G401 (cell line): Measurements from ENCODE around the gene S1PR5. TPM values are rescaled to one million over a fixed set of nuclear protein-coding genes. Genes with fewer than 3 reads are reported as not detected.
A peak's percentile ranks its signal among the peaks of the same experiment; 100 is the strongest.
"Not testable (repeated sequence)": the region's sequence is repeated elsewhere in the genome, so short reads cannot be mapped to it uniquely, and the experiment has no call there.

ENCODE experiments used
- DNase-seq: peaks from one replicate; pipeline ENCODE4 v3.0.0-alpha.2; 2015; ENCODE audit warnings: low spot score
- in situ Hi-C: cut with HindIII; loops from 2 replicates; pipeline ENCODE4 v1.10.0; 2016; ENCODE audit warnings: low sequenced_read_pairs, mixed read lengths
- total RNA-seq: library from RNA; depleted of rRNA; stranded (reverse); fragments of >200 nt; shearing (Covaris generic); gene quantifications from 2 replicates; pipeline ENCODE4 v1.2.3, GENCODE V29; 2014

Gene S1PR5
- total RNA-seq, 1 experiment from 2014 or later: 13.5 TPM

DNA sequence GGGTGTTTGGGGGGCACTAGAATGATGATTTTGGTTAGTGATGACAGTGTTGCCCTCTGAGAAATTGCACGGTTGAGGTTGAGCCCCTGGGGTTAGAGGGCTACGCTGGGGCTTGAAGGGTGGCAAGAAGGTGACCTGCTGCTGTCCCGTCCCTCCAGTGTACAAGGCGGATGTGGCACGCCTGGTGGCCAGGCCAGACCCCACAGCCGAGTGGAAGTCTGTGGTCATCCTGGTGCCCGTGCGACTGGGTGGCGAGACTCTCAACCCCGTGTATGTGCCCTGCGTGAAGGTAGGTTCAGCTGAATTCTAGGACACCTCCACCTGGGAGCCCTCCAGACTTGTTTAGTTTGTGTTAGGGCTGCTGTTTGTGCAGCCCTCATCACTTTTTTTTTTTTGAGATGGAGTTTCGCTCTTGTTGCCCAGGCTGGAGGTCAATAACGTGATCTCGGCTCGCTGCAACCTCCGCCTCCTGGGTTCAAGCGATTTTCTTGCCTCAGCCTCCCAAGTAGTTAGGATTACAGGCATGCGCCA is 31.6 kb upstream of the S1PR5 start:
- DNase-seq: no peak
- in situ Hi-C loops: no loop called here

DNA sequence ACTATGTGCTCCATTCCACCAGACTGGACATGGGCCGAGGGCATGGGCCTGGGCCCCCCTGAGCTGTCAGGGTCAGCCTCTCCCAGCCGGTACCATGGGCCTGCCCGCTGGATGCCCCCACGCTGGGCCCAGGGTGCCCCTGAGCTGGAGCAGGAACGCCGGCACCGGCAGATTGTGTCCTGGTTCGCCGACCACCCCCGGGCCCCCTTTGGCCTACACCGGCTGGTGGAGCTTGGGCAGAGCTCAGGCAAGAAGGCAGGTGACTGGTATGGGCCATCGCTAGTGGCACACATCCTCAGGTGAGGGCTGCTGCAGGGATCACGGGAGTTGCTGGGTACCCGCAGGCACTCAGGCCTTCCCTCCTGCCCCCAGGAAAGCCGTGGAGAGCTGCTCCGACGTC is 29.6 kb upstream of the S1PR5 start:
- no peak for DNase-seq
- in situ Hi-C loops: no loop called here

DNA sequence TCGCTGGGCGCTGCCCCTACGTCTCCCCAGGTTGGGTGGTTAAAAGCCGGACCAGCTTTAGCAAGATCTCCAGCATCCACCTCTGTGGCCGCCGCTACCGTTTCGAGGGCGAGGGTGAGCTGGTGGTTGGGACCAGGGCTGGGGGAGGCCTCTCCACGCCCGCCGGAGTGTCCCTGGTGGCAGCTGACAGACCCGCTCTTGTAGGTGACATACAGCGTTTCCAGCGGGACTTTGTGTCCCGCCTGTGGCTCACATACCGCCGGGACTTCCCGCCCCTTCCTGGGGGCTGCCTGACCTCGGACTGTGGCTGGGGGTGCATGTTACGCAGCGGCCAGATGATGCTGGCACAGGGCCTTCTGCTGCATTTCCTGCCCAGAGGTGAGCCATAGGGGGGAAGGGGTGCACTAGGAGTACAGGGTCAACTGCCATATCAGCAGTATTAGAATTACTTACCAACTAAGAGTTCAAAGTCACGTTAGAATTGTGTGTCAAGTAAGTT is 27.6 kb upstream of the S1PR5 start:
- DNase-seq: no peak
- in situ Hi-C loops: no loop called here

DNA sequence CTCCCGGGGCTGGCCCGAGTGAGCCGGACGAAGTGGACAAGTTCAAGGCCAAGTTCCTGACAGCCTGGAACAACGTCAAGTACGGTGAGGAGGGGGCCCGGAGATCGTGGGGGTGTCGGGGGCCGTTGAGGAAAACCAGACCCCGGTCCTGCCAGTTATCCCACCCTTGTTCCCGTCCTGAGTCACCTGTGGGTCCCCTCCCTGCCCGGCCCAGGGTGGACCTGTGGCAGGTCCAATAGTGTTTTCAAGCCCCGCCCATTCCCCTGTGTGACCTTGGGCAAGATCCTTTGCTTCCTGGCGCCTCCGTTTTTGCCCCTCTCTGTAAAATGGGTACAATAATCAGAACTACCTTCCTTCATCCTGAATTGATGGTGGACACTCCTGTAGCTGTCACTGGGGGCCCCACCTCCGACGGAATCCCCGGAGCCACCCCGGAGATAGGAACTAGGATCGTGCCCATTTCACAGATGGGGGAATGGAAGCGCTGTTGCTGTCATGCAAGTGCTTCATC is 27.1 kb upstream of the S1PR5 start:
- no peak for DNase-seq
- in situ Hi-C loops: no loop called here

DNA sequence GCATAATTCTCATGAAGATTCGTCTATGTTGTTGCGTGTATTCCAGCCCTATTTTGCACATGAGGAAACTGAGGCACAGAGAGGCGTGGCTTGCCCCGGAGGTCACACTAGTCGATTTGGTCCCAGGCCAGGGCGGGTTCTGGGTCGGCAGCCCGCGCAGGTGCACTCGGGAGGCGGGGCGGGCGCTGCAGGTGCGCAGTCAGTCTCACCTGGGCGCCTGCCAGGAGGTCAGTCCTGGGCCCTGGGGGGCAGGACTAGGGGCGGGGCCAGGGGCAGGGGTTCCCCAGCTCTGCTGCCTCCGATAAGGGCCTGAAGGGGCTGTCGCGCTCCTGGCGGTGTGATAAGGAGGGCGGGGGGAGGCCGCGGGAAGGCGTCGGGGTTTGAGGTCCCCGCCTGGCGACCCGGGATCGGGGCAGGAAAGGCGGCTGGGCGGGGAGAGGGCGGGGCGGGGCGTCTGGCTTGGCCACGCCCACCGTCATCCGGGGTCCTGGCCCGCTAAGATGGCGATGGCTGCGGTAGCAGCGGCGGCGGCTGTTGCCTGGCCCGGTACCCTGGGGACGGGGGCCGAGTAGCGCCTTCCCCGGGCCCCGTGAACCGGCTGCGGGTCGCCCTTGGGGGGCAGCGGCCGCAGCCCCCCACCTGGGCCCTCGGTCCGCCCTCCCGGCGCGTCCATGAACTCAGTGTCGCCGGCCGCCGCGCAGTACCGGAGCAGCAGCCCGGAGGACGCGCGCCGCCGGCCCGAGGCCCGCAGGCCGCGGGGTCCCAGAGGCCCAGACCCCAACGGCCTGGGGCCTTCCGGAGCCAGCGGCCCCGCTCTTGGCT is 26.4 kb upstream of the S1PR5 start, which contains the start of gene ATG4D:
TSS of gene ATG4D (plus strand) at position 485 of the 822 bp plus-strand sequence. CDS start at position 672, 187 bp downstream.
- in situ Hi-C loops: no loop called here
- DNase-seq: peak; percentile 76

DNA sequence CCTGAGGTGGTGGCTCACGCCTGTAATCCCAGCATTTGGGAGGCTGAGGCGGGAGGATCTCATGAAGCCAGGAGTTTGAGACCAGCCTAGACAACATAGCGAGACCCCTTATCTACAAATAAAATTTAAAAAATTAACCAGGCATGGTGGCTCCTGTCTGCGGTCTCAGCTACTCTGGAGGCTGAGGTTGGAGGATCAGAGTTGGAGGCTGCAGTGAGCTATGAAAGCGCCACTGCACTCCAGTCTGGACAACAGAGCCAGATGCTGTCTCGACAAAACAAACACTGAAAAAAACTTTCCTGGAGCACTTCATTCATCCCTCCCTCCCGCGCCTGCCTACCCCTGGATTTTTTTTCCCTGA is 25.8 kb upstream of the S1PR5 start:
- no peak for DNase-seq
- in situ Hi-C loops: no loop called here

DNA sequence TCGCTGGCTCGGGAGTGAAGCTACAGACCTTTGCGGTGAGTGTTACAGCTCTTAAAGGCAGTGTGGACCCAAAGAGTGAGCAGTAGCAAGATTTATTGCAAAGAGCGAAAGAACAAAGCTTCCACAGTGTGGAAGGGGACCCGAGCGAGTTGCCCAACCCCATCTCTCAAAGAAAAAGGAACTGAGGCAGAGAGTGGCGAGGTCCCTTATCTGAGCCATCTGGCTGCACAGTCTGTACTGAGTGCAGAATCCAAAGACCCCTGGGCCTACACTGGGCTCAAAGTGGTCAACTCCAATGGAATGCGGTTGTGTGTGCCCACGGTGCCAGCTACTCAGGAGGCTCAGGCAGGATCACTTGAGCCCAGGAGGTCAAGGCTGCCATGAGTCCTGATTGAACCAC is 21.8 kb upstream of the S1PR5 start:
- in situ Hi-C loops: not testable (repeated sequence)

DNA sequence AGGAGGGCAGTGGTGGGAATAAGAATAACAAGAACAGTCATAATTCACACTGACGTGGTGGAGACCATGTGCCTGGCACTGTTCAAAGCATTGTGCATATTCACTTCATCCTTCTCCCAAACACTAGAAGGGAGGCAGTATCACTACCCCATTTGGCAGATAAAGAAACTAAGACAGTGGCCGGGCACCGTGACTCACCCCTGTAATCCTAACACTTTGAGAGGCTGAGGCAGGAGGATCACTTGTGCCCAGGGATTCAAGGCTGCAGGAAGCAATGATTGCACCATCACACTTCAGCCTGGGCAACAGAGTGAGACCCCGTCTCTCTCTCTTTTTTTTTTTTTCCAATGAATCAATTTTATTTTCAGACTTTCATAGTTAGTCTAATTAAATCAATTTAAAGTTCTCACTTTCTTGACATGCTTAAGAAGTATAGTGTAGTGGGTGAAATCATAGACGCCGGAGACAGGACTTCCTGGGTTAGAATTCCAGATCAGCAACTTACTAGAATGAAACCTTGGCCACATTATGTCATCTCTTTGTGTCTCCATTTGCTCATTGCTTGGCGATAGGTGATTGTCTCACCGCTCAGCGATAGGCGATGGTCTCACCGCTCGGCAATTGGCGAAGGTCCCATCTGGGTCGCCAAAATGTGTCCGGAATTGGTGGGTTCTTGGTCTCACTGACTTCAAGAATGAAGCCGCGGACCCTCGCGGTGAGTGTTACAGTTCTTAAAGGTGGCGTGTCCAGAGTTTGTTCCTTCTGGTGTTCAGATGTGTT is 21.1 kb upstream of the S1PR5 start:
- DNase-seq: no peak
- in situ Hi-C loops: no loop called here

More for the DNA sequence above, 21.8 kb upstream of the S1PR5 start:
- DNase-seq: not testable (repeated sequence)

DNA sequence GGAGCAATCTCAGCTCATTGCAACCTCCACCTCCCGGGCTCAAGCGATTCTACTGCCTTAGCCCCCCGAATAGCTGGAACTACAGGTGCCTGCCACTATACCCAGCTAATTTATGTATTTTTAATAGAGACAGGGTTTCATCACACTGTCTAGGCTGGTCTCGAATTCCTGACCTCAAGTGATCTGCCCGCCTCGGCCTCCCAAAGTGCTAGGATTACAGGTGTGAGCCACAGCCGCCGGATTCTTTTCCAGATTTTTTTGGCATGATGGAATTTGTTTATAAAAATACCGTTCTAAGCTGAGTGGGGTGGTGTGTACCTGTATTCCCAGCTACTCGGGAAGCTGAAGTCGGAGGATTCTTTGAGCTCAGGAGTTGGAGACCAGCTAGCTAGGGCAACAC is 20.4 kb upstream of the S1PR5 start:
- DNase-seq: no peak

DNA sequence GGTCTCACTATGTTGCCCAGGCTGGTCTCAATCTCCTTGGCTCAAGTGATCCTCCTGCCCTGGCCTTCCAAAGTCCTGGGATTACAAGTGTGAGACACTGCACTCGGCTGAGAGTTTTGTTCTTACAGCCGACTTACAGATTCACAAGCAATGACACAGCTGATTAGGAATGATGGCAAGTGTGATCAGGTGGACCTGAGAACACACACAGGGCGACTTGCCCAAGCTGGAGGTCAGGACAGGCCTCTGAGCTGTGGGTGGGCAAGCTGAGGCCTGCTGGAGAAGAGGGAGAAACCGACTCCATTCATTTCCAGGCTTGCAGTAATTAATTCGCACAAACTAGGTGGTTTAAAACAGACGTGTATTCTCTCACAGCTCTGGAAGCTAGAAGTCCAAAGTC is 18.4 kb upstream of the S1PR5 start:
- DNase-seq: no peak
- in situ Hi-C loops: no loop called here

More for the DNA sequence above, 20.4 kb upstream of the S1PR5 start:
- in situ Hi-C loops: no loop called here

DNA sequence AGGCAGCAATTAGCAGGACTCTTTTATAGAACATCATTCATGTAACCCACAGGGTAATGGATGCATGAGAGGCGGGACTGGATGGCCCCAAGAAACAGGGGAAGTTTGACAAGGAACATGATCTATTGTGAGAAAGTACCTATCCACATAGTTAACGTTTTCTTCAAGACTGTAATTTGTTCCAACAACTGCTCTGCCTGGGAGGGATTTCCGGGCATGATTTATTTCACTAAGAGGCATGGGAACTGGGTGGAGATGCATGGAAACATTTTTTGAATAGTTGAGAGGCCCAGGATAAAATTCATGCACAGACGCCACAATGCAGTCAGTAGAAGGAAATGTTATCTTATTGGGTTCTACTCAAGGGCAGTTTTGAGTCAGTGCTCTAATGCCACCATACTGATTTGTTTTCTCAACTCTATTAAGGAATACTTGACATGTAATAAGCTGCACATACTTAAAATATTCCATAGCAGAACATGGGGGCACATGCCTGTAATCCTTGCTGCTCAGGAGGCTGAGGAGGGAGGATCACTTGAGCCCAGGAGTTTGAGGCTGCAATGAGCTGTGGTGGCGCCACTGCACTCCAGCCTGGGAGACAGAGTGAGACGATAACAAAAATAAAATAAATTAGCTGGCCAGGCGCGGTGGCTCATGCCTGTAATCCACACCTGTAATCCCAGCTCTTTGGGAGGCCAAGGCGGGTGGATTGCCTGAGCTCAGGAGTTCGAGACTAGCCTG is 16.6 kb upstream of the S1PR5 start:
- no peak for DNase-seq
- in situ Hi-C loops: no loop called here

DNA sequence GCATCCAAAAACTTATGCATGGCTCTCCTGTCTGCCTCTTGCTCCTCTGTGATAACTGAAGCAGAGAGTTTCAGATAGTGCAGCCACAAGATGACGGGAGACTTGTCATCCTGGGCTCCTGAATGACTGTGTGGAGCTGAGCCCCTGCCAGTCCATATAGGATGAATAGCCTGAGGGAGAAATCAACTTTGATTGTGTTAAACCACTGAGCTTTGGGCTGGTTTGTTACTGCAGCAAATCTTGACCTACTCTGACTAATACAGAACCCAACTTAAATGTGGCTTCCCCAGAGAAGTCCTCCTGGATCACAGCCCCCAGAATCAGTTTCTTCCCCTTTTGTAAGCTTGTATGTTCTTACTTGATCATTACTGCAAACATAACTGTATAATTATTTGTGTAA is 15.2 kb upstream of the S1PR5 start:
- in situ Hi-C loops: no loop called here
- DNase-seq: no peak

DNA sequence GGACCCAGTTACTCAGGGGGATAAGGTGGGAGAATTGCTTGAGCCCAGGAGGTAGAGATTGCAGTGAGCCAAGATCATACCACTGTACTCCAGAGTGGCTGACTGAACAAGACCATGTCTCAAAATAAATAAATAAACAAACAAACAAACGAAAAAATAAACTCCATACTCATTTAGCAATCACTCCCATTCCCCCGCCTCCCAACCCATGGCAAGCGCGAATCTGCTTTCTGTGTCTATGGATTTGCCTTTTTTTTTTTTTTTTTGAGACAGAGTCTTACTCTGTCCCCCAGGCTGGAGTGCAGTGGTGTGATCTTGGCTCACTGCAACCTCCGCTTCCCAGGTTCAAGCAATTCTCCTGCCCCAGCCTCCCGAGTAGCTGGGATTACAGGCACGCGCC is 9.6 kb upstream of the S1PR5 start:
- in situ Hi-C loops, DNase-seq: not testable (repeated sequence)

DNA sequence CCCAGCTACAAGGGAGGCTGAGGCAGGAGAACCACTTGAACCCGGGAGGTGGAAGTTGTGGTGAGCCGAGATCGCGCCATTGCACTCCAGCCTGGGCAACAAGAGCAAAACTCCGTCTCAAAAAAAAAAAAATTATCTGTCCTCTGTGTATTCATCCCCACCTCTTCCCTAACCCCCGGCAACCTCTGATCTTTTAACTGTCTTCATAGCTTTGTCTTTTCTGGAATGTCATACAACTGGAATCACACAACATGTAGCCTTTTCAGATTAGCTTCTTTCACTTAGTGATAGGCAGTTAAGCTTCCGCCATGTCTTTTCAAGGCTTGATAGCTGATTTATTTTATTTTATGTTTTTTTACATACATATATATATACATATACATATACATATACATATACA is 8.4 kb upstream of the S1PR5 start:
- DNase-seq: no peak
- in situ Hi-C loops: no loop called here

DNA sequence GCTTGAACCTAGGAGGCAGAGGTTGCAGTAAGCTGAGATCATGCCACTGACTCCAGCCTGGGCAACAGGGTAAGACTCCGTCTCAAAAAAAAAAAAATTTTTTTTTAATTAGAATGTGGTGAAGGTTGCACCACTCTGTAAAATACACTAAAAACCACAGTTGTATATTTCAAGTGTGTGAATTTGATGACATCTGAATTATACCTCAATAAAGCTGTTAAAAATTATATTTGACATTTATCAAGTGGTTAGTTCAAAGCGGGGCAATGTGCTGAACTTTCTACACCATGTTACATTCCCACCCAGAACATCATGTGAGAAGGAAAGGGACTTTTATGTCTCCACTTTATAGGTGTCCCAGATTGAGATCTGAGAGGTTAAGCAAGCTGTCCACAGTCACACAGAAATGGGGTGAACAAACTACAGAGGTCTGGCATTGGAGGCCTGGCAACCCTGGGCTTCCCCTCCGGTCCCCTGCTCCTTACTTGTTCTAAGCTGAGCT is 5.9 kb upstream of the S1PR5 start:
- DNase-seq: no peak
- in situ Hi-C loops: no loop called here

DNA sequence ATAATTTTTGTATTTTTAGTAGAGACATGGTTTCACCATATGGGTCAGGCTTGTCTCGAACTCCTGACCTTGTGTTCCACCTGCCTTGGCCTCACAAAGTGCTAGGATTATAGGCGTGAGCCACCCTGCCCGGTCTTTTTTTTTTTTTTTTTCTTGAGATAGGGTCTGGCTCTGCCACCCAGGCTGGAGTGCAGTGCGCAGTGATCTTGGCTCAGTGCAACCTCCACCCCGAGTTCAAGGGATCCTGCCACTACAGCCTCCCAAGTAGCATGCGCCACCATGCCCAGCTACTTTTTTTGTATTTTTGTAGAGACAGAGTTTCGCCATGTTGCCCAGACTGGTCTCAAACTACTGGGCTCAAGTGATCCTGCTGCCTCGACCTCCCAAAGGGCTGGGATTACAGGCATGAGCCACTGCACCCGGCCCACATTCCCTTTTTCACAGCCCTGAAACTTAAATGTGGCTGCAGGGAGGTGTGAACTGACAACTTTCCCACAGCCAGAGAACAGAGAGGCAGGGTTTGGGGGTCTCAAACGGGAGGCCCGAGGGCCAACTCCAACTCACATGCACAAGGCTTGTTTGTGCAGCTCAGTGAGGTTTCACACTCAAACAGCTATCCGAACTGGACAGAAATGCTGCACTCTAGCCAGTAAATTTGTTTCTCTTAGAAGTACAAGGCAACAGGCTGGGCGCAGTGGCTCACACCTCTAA is 4.4 kb upstream of the S1PR5 start:
- no peak for DNase-seq
- in situ Hi-C loops: no loop called here

DNA sequence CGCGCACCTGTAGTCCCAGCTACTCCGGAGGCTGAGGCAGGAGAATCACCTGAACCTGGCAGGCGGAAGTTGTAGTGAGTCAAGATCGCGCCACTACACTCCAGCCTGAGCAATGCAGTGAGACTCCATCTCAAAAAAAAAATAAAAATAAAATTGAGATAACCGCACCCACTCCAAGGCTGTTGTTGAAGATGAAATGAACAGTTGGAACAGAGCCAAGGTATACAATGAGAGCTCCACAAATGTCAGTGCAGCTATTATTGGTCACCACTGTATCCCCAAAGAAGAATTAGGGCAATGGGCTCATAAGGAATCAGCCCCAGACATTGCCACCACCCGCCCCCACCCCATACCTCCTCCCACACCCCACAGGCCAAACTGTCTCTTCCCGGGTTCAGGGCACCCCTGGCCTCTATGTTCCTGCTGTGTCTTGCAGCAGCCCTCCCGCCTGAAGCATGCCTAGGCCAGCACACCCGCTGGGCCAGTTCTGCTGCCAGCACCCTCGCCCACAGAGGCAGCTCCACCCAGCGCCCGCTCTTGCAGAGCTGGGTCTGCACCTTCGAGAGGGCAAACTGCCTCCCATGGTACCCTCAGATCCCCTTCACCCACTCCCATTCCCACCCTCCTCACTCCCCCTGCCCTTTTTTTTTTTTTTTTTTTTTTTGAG is 3.5 kb upstream of the S1PR5 start:
- in situ Hi-C loops: no loop called here
- no peak for DNase-seq

DNA sequence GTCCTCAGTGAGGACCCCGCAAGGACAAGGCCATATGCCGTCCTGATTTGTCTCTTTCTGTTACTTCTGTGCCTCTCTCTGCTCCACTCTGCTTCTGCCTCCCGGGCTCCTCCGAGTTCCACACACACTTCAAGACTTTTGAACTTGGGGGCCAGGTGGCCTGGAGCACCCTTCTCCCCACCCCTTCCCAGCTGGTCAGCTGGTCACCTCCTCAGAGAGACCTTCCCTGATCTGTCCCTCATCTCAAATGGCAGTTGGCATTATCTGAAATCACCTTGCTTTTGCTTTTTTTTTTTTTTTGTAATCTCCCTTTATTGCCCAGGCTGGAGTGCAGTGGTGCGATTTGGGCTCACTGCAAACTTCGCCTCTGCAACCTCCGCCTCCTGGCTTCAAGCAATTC is 2.2 kb upstream of the S1PR5 start:
- in situ Hi-C loops: no loop called here
- no peak for DNase-seq
